Neuronal stem cell (in vitro differentiated cells): Measurements from ENCODE around the gene G6PD.
A peak's percentile ranks its signal among the peaks of the same experiment; 100 is the strongest.
"Not testable (repeated sequence)": the region's sequence is repeated elsewhere in the genome, so short reads cannot be mapped to it uniquely, and the experiment has no call there.

Experiments
- DNase-seq: peaks from one replicate; pipeline ENCODE4 v3.0.0-alpha.2; 2013; ENCODE audit warnings: low spot score
- H2AFZ ChIP-seq: one replicate; pipeline ENCODE4 v1.6.1; 2013; ENCODE audit warnings: mild to moderate bottlenecking, low read length, inconsistent platforms
- H2AK5ac ChIP-seq: 2 replicates; pipeline ENCODE4 v1.6.1; 2013; ENCODE audit warnings: low read depth, mild to moderate bottlenecking, inconsistent platforms, low read length, moderate library complexity, mixed read lengths
- H2BK120ac ChIP-seq: 2 replicates; pipeline ENCODE4 v1.6.1; 2013; ENCODE audit warnings: low read depth, mild to moderate bottlenecking, inconsistent platforms, low read length, moderate library complexity, mixed read lengths
- H2BK12ac ChIP-seq: one replicate; pipeline ENCODE4 v1.6.1; 2013; ENCODE audit warnings: low read length, inconsistent platforms
- H2BK15ac ChIP-seq: 2 replicates; pipeline ENCODE4 v1.6.1; 2013; ENCODE audit warnings: mild to moderate bottlenecking, low read length, inconsistent platforms, mixed read lengths
- H2BK5ac ChIP-seq: one replicate; pipeline ENCODE4 v1.6.1; 2013; ENCODE audit warnings: inconsistent platforms, mild to moderate bottlenecking, low read length, moderate library complexity
- H3K14ac ChIP-seq: one replicate; pipeline ENCODE4 v1.6.1; 2013; ENCODE audit warnings: low read length, inconsistent platforms
- H3K18ac ChIP-seq: 2 replicates; pipeline ENCODE4 v1.6.1; 2013; ENCODE audit warnings: low read length, inconsistent platforms
- H3K23ac ChIP-seq: 2 replicates; pipeline ENCODE4 v1.6.1; 2013; ENCODE audit warnings: low read depth, mild to moderate bottlenecking, mixed read lengths, low read length, inconsistent platforms; ENCODE audit not compliant: poor library complexity
- H3K27ac ChIP-seq: replicated peaks from 3 replicates; pipeline ENCODE4 v1.5.1; 2013; ENCODE audit warnings: low read length, inconsistent platforms
- H3K27me3 ChIP-seq, 3 experiments: 2 replicates each; pipeline ENCODE4 v1.6.1; 2013; ENCODE audit warnings: low read length in 3 of 3, mild to moderate bottlenecking in 2 of 3, inconsistent platforms in 1 of 3, low read depth in 1 of 3, mixed read lengths in 1 of 3, moderate library complexity in 1 of 3; ENCODE audit not compliant: control insufficient read depth in 3 of 3, insufficient read depth in 3 of 3
- H3K36me3 ChIP-seq, 2 donors: replicated peaks in 1 of 2; 2 replicates each; pipeline ENCODE4 v1.6.1; 2013; ENCODE audit warnings: low read length in 2 of 2; ENCODE audit not compliant: control insufficient read depth in 2 of 2, insufficient read depth in 2 of 2
- H3K4ac ChIP-seq: 2 replicates; pipeline ENCODE4 v1.6.1; 2013; ENCODE audit warnings: inconsistent platforms, mild to moderate bottlenecking, low read length, moderate library complexity
- H3K4me1 ChIP-seq, 2 donors: 1 replicate in 1 of 2; 2 replicates in 1 of 2; pipeline ENCODE4 v1.6.1; 2013; ENCODE audit warnings: low read length in 2 of 2, low read depth in 1 of 2; ENCODE audit not compliant: control insufficient read depth in 2 of 2, insufficient read depth in 1 of 2
- H3K4me2 ChIP-seq: one replicate; pipeline ENCODE4 v1.6.1; 2013; ENCODE audit warnings: mild to moderate bottlenecking, low read length, inconsistent platforms; ENCODE audit not compliant: insufficient read depth, poor library complexity, severe bottlenecking
- H3K4me3 ChIP-seq, 2 donors: 2 replicates each; pipeline ENCODE4 v1.5.1; 2013; ENCODE audit warnings: low read length in 2 of 2, mild to moderate bottlenecking in 2 of 2, inconsistent platforms in 1 of 2, moderate library complexity in 1 of 2
- H3K79me1 ChIP-seq: one replicate; pipeline ENCODE4 v1.6.1; 2013; ENCODE audit warnings: low read depth, mild to moderate bottlenecking, inconsistent platforms, low read length, moderate library complexity
- H3K9ac ChIP-seq: one replicate; pipeline ENCODE4 v1.6.1; 2013; ENCODE audit warnings: mild to moderate bottlenecking, low read depth, low read length, inconsistent platforms; ENCODE audit not compliant: poor library complexity
- H3K9me3 ChIP-seq, 2 donors: replicated peaks in 1 of 2; 2 replicates each; pipeline versions ENCODE3 to v1.6.1; 2013; ENCODE audit warnings: low read length in 2 of 2, mild to moderate bottlenecking in 2 of 2, inconsistent platforms in 1 of 2, low read depth in 1 of 2, mixed read lengths in 1 of 2, moderate library complexity in 1 of 2; ENCODE audit not compliant: control insufficient read depth in 2 of 2, insufficient read depth in 1 of 2
- H4K8ac ChIP-seq: one replicate; pipeline ENCODE4 v1.6.1; 2013; ENCODE audit warnings: low read depth, mild to moderate bottlenecking, inconsistent platforms, low read length, moderate library complexity
- H4K91ac ChIP-seq: one replicate; pipeline ENCODE4 v1.6.1; 2013; ENCODE audit warnings: low read length, low read depth, mild to moderate bottlenecking, inconsistent platforms; ENCODE audit not compliant: poor library complexity
- WGBS, 2 donors: extraction: QIAGEN DNeasy Blood & Tissue Kit; methylation state at CpG; one replicate each; pipeline ENCODE4 v1.1.7; 2013; ENCODE audit warnings: missing lambda C conversion rate in 2 of 2, mixed read lengths in 1 of 2; ENCODE audit not compliant: insufficient read length in 2 of 2, insufficient replicate concordance in 1 of 2; ENCODE audit errors: extremely low coverage in 2 of 2; 5-methylcytosine and 5-hydroxymethylcytosine counted together

G6PD gene

DNA sequence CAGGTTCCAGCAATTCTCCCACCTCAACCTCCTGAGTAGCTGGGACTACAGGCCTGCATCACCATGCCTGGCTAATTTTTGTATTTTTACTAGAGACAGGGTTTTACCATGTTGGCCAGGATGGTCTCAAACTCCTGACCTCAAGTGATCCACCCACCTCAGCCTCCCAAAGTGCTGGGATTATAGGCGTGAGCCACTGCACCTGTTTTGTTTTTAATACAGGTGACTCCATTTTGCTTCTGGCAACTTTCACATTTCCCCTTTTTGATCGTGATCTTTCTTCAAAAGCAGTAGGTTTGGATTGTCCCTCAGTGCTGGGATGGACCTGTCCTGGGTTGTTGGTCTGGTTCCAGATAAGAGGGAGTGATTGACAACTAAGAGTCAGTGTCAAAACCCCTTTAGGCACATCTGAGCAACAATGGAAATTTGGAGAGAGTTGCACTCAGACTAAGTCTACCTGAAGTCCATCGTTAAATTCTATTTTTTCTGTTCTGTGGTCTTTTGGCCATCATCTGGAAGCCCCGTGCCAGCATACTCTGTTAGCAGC lies 50.0 kb downstream of the G6PD start:
- H3K79me1 ChIP-seq, H3K23ac ChIP-seq: not testable (repeated sequence)
- WGBS, 2 donors = no CpG with 5 or more reads among the region's 4 CpGs

DNA sequence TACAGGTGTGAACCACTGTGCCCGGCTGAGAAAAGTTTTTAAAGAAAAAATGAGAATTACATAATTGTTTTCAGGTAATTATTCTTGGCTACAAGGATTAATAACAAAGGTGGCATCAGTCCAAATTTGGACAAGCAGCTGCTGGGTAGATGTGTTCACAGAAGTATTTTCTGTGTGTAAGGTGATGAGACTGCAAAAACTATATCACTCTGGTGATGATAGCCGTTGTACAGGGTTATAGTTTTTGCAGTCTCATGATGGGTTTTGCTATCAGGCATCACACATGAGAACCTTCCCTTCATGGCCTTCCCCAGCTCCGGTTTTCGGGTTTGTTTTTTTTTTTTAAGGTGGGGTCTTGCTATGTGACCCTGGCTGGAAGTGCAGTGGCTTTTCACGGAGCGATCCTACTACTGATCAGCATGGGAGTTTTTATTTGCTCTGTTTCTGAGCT lies 51.1 kb downstream of the G6PD start:
- no peaks in the 10 kb centered on the region for H3K27me3 ChIP-seq
- no peak overlapping the region for H2BK120ac ChIP-seq
- no peaks in the 10 kb centered on the region for H3K79me1 ChIP-seq
- H3K9me3 ChIP-seq = no peaks in the 10 kb centered on the region
- H3K4ac ChIP-seq = no peak overlapping the region
- no peak overlapping the region for H3K23ac ChIP-seq
- H2AK5ac ChIP-seq = no peak overlapping the region
- H2BK12ac ChIP-seq = no peak overlapping the region
- H3K27ac ChIP-seq = no peak overlapping the region
- no peak overlapping the region for H3K4me2 ChIP-seq
- no peaks in the 10 kb centered on the region for H3K36me3 ChIP-seq
- no peak overlapping the region for H3K4me3 ChIP-seq
- no peak overlapping the region for H2BK15ac ChIP-seq
- H4K91ac ChIP-seq = no peak overlapping the region
- H4K8ac ChIP-seq = no peak overlapping the region
- H3K14ac ChIP-seq = no peak overlapping the region
- no peak for DNase-seq
- H2BK5ac ChIP-seq = no peak overlapping the region
- WGBS, 2 donors = no CpG with 5 or more reads among the region's 6 CpGs
- H3K4me1 ChIP-seq = no peaks in the 10 kb centered on the region
- H2AFZ ChIP-seq = no peak overlapping the region
- no peak overlapping the region for H3K18ac ChIP-seq
- no peak overlapping the region for H3K9ac ChIP-seq

More for the DNA sequence above, 50.0 kb downstream of the G6PD start:
- H3K18ac ChIP-seq, H4K91ac ChIP-seq, H3K4me1 ChIP-seq, H4K8ac ChIP-seq, H2AK5ac ChIP-seq, H2BK15ac ChIP-seq, H3K27me3 ChIP-seq, H2AFZ ChIP-seq, H2BK5ac ChIP-seq, H3K14ac ChIP-seq, H3K27ac ChIP-seq, H3K4ac ChIP-seq, H3K4me3 ChIP-seq, H3K36me3 ChIP-seq, H3K9me3 ChIP-seq, DNase-seq, H2BK12ac ChIP-seq, H2BK120ac ChIP-seq, H3K9ac ChIP-seq, H3K4me2 ChIP-seq: not testable (repeated sequence)

DNA sequence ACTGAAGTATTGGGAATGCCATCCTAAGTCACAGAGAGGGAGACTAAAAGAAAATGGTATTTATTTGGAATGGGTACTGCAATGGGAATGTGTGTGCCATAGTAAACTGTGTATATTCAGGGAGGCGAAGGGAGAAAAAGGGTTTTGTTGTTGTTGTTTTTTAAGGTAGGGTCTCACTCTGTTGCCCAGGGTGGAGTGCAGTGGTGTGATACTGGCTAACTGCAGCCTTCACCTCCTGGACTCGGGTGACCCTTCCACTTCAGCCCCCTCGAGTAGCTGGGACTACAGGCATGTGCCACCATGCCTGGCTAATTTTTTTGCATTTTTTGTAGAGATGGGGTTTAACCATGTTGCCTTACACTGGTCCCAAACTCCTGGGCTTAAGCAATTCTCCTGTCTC lies 51.9 kb downstream of the G6PD start:
- H3K9me3 ChIP-seq = no peaks in the 10 kb centered on the region
- no peak overlapping the region for H3K27ac ChIP-seq
- no peak overlapping the region for H2BK120ac ChIP-seq
- H4K8ac ChIP-seq = no peak overlapping the region
- no CpG with 5 or more reads among the region's 3 CpGs for WGBS, 2 donors
- H3K18ac ChIP-seq = no peak overlapping the region
- H3K36me3 ChIP-seq = no peaks in the 10 kb centered on the region
- H3K14ac ChIP-seq = no peak overlapping the region
- no peak for DNase-seq
- H2BK5ac ChIP-seq = no peak overlapping the region
- no peak overlapping the region for H2AFZ ChIP-seq
- H3K9ac ChIP-seq = no peak overlapping the region
- no peak overlapping the region for H3K4me2 ChIP-seq
- H2AK5ac ChIP-seq = no peak overlapping the region
- H3K4me1 ChIP-seq = peaks cover 0 to 1% of the 10 kb centered on the region in 2 donors
- no peaks in the 10 kb centered on the region for H3K27me3 ChIP-seq
- H2BK12ac ChIP-seq = no peak overlapping the region
- H3K79me1 ChIP-seq = no peaks in the 10 kb centered on the region
- no peak overlapping the region for H3K4me3 ChIP-seq
- H3K4ac ChIP-seq = no peak overlapping the region
- no peak overlapping the region for H4K91ac ChIP-seq
- no peak overlapping the region for H2BK15ac ChIP-seq
- H3K23ac ChIP-seq = no peak overlapping the region

DNA sequence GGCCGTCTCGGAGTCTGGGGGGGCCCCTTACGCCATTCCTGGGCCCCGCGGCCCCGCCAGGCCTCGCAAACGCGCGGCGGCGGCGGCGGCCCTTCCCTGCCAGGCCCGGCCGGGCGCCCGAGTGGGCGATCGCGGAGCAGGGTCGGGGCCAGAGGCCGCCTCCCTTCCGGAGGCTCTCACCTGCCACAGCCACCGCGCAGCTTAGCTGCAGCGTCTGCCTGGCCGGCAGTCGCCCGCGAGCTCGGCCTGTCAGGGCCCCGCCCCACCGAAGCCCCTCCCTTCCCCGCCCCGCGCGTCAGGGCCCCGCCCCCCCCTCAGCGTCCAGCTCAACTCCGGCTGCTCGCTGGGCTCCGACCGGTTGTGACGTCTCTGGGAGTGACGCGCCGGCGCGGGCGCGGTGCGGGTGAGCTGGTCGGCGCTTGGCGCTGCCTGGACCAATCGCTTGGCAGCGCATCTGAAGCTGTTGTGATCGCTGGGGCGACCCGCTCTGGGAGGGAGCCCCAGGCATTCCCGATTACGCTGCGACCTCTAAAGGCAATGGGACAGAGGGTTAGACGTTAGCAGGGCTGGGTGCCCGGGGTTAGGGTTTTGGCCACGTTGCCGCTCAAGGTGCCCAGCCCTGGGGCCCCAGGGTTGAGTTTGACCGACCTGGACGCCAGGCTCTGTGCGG lies 56.1 kb downstream of the G6PD start, which contains the start of gene SLC10A3:
Gene SLC10A3 (minus strand): TSS at position 216 of the 670 bp plus-strand sequence. CDS start 1,689 bp downstream, outside the sequence.
- H2BK5ac ChIP-seq = no peak within 1 kb of the TSS
- no peak within 1 kb of the TSS for H4K8ac ChIP-seq
- peak within 1 kb of the TSS; percentile 80 for H3K4me2 ChIP-seq
- H3K4me3 ChIP-seq = peak within 1 kb of the TSS; percentile 57 to 84
- no peak within 1 kb of the TSS for H2BK120ac ChIP-seq
- no peak within 1 kb of the TSS for H3K23ac ChIP-seq
- H4K91ac ChIP-seq = no peak within 1 kb of the TSS
- peak within 1 kb of the TSS; percentile 70 for H3K27ac ChIP-seq
- H3K27me3 ChIP-seq = no peaks in the 10 kb centered on the region
- H3K9me3 ChIP-seq = no peaks in the 10 kb centered on the region
- H3K14ac ChIP-seq = peak within 1 kb of the TSS; percentile 38
- peaks cover 0 to 8% of the 10 kb centered on the region in 2 donors for H3K36me3 ChIP-seq
- H2AK5ac ChIP-seq = no peak within 1 kb of the TSS
- H3K4ac ChIP-seq = no peak within 1 kb of the TSS
- H2AFZ ChIP-seq = peak within 1 kb of the TSS; percentile 87
- peaks cover 0 to 4% of the 10 kb centered on the region in 2 donors for H3K4me1 ChIP-seq
- H2BK15ac ChIP-seq = no peak within 1 kb of the TSS
- H3K18ac ChIP-seq = peak within 1 kb of the TSS; percentile 83
- H3K79me1 ChIP-seq = no peaks in the 10 kb centered on the region
- peak; percentile 86 for DNase-seq
- peak within 1 kb of the TSS; percentile 63 for H3K9ac ChIP-seq
- H2BK12ac ChIP-seq = no peak within 1 kb of the TSS
- no CpG with 5 or more reads among the region's 71 CpGs for WGBS, 2 donors
